CD4-positive, alpha-beta T cell treated with Interleukin-17A for 1 hour (primary cell): ENCODE data around the gene C1orf21.
"Not testable (repeated sequence)": the region's sequence is repeated elsewhere in the genome, so short reads cannot be mapped to it uniquely, and the experiment has no call there.

Experiments
- DNase-seq: peaks from one replicate; pipeline ENCODE4 v3.0.0-alpha.2; 2020

The C1orf21 gene

DNA sequence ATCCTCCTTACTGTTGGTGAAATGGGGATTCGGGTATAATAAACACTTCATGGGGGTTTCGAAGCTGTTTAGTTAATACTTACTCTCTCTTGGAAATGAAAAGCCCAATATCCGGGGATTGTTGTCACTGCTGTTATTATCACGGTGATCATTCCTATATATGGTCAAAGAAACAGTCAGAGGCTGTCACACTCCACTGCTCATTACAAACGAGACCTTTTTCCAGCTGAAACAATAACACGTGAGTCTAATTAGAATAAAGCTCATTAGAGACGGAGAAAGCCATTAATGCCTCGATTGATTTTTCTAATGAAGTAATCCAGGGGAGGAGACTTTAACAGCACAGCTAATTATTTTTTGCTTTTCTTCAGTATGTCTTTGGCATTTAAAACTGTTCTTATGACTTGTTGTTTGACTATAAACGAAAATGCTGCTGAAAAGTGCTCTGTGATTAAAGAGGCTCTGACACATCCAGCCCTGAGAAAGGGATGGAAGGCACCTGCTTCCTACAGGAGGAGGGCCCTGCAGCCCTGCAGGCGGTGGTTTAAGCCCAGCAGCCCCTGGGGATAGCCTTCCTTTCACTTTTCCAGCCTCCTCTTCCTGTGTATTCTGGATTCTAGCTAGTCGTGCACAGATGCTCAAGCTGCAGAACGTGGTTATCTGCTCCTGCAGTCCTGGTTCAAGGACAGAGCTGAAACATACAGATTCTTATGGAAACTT, 224.2 kb downstream of the C1orf21 start:
- no peak for DNase-seq

- not testable (repeated sequence) for DNase-seq
Measured at GRCh38 chr1:184612229-184612628, 225.4 kb downstream of the C1orf21 start.

DNA sequence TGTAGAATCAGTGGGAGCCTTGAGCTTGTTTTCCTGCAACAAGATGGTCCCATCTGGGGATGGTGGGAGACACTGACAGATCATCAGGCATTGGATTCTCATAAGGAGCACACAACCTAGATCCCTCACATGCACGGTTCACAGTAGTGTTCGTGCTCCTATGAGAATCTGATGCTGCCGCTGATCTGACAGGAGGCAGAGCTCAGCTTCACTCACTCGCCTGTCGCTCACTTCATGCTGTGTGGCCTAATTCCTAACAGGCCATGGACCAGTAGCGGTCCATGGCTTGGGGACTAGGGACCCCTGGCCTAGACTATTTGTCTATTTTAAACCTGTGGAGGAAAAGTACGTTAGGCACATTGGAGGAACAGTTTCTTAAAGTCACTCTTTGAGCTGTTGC, 227.8 kb downstream of the C1orf21 start:
- DNase-seq, result no peak

DNA sequence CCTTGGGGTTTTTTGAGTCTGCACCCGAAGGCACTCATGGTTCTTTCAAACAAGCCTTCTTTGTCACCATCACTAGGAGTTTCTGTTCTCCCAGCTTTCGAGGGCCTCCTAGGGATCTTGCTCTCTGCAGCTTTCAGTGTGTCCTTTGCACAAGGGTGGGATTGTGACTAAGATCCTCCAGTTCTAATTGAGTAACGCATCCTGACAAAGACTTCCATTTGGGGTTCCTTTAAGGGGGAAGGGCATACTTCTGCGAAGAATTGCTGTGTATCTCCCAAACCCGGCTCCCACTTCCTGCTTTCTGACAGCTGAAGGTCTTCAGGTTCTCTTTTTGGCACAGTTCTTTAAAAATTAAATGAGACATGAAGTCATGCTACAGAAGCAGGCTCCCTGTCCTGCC, 228.5 kb downstream of the C1orf21 start:
- no peak for DNase-seq

GRCh38 chr1:184616504-184616903, 229.7 kb downstream of the C1orf21 start:
- DNase-seq, result no peak

- no peak for DNase-seq
Measured at GRCh38 chr1:184617433-184618029, 230.7 kb downstream of the C1orf21 start.

GRCh38 chr1:184618851-184619250, 232.0 kb downstream of the C1orf21 start:
- no peak for DNase-seq

DNA sequence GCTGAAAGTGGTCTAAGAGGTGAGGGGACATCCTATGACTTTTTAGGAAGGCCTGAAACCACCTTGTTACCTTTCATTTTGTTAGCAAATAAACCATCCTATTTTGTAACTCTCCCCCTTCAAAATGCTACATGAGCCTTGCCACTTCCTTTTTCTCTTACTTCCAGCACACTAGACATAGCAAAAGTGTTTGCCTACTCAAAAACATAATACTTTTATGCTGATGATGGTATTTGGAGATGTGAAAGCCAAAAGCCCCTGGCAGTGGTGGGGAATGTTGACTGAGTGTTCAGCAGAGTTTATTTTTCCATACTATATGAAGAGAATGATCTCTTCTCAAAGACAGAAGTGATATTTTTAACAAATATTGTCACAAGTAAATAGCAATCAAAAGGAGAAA, 233.6 kb downstream of the C1orf21 start:
- no peak for DNase-seq

GRCh38 chr1:184621260-184621659, 234.4 kb downstream of the C1orf21 start:
- DNase-seq, result no peak

DNA sequence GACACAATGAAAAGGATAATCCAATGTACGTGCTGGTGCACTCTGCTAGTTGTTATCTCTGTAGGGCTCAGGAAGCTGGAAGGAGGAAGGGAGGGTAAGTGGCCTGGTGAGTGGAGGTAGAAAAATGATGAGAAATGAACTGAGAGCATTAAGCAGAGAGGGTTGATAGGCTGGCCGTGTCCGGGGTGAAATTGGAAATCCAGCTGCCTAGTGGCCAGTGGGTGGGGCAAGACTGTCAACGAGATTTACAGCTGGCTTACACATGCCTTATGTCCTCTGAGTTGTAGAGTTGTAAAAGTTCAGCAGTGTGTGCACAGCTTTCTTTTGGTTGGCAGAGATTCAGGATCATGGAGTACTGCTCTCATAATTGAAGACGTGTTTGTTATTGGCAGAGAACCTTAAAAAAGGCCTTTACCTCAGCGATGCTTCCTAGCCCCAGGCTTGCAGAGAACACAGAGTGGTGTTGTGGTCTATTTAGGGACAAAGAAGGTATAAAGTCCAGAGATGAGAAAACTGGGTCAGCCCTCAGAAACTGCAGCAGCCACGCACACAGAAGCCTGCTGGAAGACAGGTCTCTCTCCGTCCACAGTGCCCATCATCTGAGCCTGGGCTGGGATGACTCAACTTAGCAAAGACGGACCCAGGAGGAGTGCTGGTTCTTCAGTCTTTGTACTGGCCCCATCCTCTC, 235.5 kb downstream of the C1orf21 start:
- DNase-seq, result no peak

GRCh38 chr1:184623404-184623803, 236.6 kb downstream of the C1orf21 start:
- no peak for DNase-seq

GRCh38 chr1:184624051-184624450, 237.2 kb downstream of the C1orf21 start:
- DNase-seq, result no peak

- no peak for DNase-seq
Measured at GRCh38 chr1:184624626-184625025, 237.8 kb downstream of the C1orf21 start.

DNA sequence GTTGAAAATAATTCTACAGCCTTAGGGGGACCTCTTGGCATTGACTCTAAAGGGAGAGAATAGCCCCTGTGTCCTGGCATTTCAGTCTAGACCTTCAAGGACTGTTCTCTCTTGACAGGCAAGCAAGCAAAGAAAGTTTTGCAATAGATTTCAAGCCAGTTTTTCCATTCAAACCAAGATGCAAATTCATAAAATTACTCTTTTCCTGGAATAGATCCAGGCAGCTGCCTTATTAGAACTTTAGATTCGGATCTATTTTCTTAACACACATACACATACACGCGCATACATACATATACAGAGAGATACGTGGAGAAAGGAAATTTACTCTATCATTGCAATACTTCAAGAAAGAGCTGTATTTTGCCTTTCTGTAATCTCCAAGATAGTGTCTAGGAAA, 238.4 kb downstream of the C1orf21 start:
- DNase-seq, result no peak

- no peak for DNase-seq
Measured at GRCh38 chr1:184626076-184627006, 239.5 kb downstream of the C1orf21 start.

DNA sequence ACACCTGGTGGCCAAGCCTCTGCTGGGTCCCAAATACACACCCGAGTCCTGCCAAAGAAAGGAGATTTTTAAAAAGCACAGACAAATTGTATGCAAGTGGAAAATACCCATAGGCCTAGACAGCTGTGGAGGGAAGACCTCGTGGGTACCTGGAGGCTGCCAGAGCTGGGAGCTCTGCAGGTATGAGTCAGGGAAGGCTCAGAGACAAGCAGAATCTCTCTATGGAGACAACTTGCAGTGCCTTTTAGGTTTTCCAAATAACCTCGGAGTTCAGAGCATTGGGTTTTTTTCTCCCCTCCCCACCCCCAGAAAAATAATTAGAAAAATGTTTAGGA, 240.1 kb downstream of the C1orf21 start:
- DNase-seq, result no peak

DNA sequence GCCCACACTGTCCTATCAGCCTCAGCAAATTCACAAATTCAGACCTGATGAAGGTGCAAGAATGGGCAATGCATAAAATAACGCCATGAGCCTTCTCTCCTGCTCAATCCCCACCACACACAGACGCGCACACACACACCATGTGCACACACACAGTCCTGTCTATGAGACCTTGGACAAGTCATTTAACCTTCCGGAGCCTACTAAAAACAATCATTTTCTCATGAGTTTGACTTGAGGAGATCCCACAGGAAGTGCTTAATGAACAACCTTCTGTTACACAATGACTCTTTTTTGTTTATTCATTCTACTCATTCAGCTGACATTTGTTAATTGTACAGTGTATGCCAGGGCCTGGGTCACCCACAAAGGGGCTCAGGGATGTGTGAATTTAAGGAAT, 242.4 kb downstream of the C1orf21 start:
- no peak for DNase-seq

- DNase-seq, result no peak
Measured at GRCh38 chr1:184630679-184631060, 243.8 kb downstream of the C1orf21 start.

DNA sequence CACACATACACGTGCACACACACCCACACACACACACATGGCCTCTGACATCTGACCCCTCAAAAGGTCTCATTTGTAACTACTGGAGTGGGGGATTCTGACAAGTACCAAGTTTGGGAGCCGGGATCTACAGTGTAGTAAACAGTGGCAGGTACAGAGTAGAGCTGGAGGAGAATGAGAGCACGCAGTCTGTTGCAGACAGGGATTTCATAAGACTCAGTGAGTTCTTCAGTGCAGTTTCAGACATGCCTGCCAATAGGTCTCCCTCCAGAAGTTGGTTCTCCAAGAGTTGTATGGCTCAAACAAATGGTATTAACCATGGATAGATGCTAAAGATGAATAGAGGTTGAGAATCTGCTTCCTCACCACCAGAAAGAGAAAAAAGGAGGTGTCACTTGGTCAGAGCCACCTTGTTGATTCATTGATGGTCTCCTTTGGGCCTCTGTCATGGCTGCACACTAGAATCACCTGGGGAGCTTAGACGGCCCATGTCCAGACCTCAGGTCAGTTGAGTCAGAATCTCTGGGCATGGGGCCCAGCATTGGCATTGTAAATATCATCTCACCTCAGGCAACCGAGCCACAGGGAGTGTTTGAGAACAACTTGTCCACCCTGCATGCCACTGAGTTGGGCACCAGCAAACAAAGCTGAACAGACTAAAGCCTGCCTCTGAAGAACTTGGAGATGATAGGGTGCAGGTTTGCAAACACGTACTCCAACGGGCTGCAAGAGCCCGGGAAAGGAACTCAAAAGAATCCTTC, 245.8 kb downstream of the C1orf21 start:
- no peak for DNase-seq

DNA sequence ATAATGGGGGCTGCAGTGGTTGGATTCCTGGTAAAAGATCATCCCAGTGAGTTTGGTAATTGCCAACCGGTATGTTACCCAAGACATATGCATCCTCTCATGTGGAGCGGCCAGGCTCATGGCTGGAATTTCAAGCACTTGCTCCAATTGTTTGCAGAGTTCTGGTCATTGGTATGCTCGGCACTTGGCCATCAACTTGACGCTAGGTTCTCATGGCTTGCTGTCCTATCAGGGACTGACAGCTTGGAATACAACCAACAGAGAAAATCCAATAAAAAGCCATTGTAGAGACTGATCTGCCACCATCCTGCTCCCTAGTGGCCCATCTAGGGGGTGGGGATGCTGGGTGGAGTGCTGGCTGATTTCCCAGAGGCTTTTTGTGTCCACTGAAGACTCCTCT, 247.0 kb downstream of the C1orf21 start:
- DNase-seq, result no peak

- DNase-seq, result no peak
Measured at GRCh38 chr1:184634296-184634695, 247.5 kb downstream of the C1orf21 start.

DNA sequence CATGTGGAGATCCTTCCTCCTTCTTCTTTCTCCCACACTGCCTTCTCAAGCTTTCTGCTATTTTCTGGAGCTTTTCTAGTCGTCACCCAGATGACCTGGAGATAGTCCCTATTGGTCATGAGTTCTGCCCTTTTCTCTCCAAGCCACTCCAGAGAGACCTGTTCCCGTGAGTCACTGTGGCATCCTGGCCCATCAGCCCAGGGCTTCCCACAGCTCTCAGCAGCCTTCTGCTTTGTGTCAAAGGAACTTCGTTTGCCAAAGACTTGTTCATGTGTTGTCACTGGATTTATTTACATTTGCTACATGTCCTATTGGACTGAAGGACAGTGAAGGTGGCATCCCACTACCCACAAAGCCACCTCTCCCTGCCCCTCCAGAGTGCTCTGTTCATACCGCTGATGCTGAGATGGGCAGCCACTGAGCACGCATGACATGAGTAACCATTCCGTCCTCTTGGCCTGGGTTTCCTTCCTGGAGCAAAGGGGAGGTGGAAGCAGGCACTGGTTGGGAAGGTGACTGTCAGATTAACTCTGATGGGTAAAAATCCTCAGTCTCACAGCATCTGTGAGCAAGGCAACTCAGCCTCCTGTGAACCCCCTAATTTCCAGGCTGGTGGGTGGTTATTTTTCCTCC, 248.6 kb downstream of the C1orf21 start:
- no peak for DNase-seq
